SIG-M5 treated with dmso at 0.1 percent for 504 hours (cell line): ENCODE measurements around the gene CDK9.

Experiments
- DNase-seq: peaks from one replicate; lab custom pipeline; 2025; ENCODE audit not compliant: unreplicated experiment; lab: John Stamatoyannopoulos, UW

The CDK9 gene

GRCh38 chr9:127801955-127802575, 16.2 kb downstream of the CDK9 start:
- DNase-seq = peak; percentile 68

DNA sequence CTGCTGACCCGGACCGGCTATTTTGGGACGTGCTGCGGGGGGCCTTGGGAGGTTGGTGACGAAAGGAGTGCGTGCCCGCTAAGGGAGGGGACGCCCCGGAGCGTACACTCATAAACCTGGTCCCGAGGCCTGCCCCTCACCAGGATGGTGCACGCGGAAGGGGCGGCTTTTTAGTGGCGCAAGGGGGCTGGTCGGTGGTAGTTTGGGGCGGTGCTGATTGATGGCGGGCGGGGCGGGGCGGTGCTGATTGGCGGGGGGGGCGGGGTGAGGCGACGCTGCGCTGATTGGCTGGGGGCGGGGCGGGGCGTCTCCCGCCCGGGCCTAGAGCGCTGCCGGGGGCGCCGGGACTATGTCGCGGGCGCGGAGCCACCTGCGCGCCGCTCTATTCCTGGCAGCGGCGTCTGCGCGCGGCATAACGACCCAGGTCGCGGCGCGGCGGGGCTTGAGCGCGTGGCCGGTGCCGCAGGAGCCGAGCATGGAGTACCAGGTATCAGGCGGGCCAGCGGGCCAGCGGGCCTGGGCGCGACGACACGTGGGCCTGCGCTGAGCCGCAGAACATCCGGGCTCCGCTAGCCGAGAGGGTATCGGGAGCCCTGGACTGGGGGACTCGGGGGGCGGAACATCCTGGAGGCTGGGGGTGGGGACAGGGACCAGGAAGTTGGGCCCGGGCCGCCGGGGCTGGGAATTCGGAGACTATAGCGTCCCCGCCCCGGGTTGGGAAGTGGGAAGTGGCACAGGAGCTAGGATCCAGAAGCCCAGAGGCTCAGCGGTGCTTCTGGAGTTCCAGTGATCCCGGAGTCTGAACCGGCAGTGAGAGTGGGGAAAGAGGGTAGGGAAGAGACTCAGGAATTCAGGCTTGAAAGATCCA, 17.0 kb downstream of the CDK9 start, which contains the start of gene FPGS:
Gene FPGS, plus strand, starts transcription at position 307 of the 868 bp plus-strand sequence. Its CDS starts 43 bp downstream, at position 350.
- DNase-seq = peak; percentile 84

DNA sequence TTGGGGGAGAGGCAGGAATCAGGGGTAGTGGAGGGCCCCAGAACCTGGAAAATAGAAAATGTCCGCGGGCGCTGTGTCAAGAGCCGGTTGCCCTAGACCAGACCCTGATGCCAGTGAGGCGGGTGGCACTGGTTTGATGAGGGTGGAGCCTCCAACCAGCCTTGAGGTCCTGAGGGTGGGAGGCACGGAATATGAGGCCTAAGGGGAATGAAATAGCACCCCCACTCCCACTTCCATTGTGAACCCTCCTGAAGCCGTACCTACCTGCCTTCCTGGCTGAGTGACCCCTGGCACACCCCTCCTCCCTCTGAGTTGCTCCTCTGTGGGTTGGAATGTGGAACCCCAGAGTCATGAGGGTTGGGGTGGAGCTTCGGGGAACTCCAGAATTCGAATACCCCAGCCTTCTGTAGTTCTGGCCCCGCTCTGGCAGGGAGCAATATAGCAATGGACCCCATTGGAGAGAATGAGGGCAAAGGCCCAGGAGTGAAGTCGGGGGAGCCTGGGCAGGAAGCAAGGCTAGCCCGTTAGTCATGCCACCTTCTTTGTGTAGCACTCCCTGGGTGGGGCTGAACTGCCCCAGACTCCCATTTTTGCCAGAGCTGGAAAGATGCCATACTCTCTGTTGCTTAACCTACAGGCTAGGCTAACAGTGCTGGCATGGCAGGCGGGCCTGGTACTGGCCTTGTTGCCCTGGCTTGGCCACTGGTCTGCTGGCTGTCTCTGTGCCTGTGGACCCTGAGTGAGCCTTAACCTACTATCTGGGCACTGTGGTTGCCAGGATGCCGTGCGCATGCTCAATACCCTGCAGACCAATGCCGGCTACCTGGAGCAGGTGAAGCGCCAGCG, 17.9 kb downstream of the CDK9 start:
- no peak for DNase-seq

GRCh38 chr9:127805620-127806019, 19.8 kb downstream of the CDK9 start:
- no peak for DNase-seq

DNA sequence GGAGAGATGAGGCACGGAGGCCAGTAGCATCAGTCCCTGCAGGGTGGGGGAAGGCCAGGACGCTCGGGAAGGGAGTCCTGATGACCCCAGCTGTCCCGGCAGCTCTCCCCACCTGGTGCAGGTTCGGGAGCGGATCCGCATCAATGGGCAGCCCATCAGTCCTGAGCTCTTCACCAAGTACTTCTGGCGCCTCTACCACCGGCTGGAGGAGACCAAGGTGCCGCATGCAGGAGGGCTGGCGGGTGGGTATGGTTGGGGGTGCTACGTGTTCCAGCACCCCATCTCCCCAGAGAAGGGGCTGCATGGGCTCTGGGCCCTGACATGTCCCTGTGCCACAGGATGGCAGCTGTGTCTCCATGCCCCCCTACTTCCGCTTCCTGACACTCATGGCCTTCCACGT, 21.0 kb downstream of the CDK9 start:
- no peak for DNase-seq

- DNase-seq = no peak
Measured at GRCh38 chr9:127808347-127809001, 22.6 kb downstream of the CDK9 start.

GRCh38 chr9:127809002-127809539, 23.2 kb downstream of the CDK9 start:
- no peak for DNase-seq

- DNase-seq = no peak
Measured at GRCh38 chr9:127809540-127810377, 23.9 kb downstream of the CDK9 start.

DNA sequence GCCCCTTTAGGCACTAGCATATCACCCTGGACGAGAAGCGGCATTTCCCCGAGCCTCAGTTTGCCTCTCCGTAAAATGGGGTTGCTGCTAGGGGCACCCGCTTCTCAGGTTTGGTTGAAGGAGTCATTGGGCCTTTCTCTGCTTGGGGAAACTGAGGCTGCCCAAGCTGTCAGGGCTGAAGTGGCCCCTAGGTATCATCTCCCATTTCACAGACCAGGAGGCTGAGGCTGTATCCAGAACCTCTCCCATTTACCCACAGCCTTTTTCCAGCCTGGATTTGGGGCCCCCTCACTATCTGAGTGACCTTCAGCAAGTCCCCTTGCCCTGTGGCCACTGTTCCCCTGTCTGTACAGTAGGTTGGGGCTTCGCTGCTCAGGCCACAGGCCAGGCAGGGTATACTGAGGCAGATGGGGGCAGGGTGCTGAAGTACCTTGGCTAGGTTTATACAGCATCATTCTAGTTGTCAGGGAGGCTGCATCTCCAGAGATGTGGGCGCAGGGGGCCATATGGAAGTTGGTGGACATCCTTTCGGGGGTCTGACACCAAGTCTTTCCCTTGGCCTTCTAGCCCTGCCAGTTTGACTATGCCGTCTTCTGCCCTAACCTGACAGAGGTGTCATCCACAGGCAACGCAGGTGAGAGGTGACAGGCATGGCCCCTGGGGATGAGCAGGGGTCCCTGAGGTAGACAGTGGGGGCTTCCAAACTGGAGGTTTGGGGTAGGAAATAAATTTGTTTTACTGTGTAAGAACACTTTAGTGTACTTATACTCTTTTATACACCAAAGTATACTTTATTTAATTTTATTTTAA, 24.7 kb downstream of the CDK9 start:
- no peak for DNase-seq

GRCh38 chr9:127812011-127812410, 26.2 kb downstream of the CDK9 start:
- no peak for DNase-seq

DNA sequence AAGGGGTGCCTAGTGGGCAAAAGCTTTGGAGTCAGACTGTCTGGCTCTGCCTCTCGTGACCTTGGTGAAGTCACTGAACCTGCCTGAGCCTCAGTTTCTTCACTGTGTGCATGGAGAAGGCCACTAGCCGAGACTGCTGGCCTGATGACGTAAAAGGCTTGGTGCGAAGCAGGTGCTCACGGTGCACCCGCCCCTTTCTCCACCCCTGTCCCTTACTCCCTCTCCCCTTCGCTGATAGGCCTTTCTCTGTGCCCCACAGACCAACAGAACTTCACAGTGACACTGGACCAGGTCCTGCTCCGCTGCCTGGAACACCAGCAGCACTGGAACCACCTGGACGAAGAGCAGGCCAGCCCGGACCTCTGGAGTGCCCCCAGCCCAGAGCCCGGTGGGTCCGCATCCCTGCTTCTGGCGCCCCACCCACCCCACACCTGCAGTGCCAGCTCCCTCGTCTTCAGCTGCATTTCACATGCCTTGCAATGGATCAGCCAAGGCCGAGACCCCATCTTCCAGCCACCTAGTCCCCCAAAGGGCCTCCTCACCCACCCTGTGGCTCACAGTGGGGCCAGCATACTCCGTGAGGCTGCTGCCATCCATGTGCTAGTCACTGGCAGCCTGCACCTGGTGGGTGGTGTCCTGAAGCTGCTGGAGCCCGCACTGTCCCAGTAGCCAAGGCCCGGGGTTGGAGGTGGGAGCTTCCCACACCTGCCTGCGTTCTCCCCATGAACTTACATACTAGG, 27.3 kb downstream of the CDK9 start:
- no peak for DNase-seq

DNA sequence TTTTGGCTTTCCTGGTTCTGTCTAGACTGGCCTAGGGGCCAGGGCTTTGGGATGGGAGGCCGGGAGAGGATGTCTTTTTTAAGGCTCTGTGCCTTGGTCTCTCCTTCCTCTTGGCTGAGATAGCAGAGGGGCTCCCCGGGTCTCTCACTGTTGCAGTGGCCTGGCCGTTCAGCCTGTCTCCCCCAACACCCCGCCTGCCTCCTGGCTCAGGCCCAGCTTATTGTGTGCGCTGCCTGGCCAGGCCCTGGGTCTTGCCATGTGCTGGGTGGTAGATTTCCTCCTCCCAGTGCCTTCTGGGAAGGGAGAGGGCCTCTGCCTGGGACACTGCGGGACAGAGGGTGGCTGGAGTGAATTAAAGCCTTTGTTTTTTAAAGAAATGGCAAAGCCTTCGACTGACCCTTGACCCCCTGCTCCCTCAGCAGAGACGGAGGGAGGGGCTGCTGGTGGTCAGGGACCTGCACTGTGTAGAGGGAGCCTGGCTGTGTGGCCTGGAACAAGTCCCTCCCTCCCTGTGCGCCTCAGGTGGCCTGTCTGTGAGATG, 27.9 kb downstream of the CDK9 start:
- no peak for DNase-seq

- no peak for DNase-seq
Measured at GRCh38 chr9:127814619-127815511, 29.0 kb downstream of the CDK9 start.

GRCh38 chr9:127815512-127816361, 29.9 kb downstream of the CDK9 start:
- DNase-seq = no peak

- DNase-seq = no peak
Measured at GRCh38 chr9:127816362-127816725, 30.5 kb downstream of the CDK9 start.

GRCh38 chr9:127816728-127817127, 30.9 kb downstream of the CDK9 start:
- no peak for DNase-seq
